Ishikawa (cell line): ENCODE results near the gene GALNT2.

Experiments used
- EP300 ChIP-seq: IDR thresholded peaks from 2 replicates; pipeline ENCODE4 v1.6.1; 2012; ENCODE audit warnings: borderline replicate concordance
- RAD21 ChIP-seq: IDR thresholded peaks from 2 replicates; pipeline ENCODE4 v1.6.1; 2012; ENCODE audit warnings: low read depth
- YY1 ChIP-seq: IDR thresholded peaks from 2 replicates; pipeline ENCODE4 v1.6.1; 2012; ENCODE audit warnings: low read depth
- TF ChIP-seq, protein P1 (sequence below): IDR thresholded peaks from 2 replicates; pipeline ENCODE4 v1.6.1; 2012

DNA sequence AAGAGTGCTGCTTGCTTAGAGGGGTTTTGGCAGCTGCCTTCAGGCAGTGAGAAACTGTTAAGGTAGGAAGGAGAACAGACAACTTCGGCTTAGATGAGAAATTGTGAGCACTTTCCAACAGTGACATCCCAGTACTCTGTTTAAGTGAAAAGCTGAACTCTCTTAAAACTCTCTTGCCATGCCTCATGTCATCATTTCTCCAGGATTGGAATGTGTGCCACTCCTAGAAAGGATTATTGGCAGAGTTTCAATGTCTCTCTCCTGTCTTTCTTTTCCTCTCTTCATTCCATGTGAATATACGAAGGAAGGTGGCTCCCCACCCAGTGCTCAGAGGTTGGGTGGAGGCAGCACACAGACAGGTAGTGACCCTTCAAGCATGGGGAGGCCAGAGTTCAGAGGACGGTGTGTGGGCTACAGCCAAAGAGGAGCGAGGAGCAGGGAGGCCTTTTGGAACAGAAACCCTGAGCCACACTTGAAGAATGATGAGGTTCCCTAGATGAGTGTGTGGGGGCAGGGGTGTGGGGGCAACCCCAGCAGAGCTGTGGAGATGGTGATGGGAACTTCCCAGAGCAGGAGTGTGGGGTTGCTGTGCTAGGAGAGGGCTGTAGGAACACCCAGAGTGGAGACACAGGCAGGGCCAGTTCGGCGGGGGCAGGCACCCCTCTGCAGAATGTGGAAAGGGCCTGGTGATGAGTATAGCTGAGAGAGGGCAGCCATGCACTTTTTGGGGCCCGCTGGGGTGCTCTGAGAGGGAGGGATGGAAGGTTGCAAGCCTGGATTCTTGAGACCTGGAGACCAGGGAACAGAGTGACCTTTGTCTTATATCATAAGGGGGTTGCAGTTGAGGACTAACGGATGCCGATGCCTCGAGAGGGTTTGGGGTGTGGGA lies 58.8 kb downstream of the GALNT2 start:
- TF ChIP-seq RAD21 (no peak), EP300 (no peak), YY1 (no peak)
- TF ChIP-seq, protein P1, sequence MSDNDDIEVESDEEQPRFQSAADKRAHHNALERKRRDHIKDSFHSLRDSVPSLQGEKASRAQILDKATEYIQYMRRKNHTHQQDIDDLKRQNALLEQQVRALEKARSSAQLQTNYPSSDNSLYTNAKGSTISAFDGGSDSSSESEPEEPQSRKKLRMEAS: no peak
